HG03135 (cell line): Measurements from ENCODE around the gene FAM153A.
"Not testable (repeated sequence)": the region's sequence is repeated elsewhere in the genome, so short reads cannot be mapped to it uniquely, and the experiment has no call there.

Source experiments
- ATAC-seq: cut with Tn5 transposase; IDR thresholded peaks from one replicate; pipeline ENCODE4 v1.9.1; 2021; ENCODE audit warnings: mild to moderate bottlenecking, moderate library complexity; ENCODE audit not compliant: unreplicated experiment

The FAM153A gene

GRCh38 chr5:177747354-177747753 is 35.3 kb downstream of the FAM153A start:
- not testable (repeated sequence) for ATAC-seq

DNA sequence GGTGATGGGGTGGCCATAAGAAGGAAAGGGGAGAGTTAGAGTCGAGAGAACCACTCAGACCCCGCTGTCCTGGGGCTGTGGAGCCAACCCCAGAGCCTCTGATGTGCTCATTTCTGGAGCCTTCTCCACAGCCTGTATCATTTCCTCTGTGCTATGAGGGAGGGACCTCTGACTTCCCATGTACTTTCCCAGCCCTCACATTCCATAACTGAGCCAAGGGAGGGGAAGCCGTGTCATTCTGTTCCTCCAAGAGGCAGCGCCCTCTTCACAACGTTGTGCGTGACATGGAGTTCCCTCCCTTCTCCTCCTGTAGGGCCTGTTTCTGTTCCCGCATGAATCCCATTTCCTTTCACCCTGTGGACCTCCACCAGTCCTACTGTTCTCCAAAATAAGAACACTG is 57.8 kb downstream of the FAM153A start:
- not testable (repeated sequence) for ATAC-seq

DNA sequence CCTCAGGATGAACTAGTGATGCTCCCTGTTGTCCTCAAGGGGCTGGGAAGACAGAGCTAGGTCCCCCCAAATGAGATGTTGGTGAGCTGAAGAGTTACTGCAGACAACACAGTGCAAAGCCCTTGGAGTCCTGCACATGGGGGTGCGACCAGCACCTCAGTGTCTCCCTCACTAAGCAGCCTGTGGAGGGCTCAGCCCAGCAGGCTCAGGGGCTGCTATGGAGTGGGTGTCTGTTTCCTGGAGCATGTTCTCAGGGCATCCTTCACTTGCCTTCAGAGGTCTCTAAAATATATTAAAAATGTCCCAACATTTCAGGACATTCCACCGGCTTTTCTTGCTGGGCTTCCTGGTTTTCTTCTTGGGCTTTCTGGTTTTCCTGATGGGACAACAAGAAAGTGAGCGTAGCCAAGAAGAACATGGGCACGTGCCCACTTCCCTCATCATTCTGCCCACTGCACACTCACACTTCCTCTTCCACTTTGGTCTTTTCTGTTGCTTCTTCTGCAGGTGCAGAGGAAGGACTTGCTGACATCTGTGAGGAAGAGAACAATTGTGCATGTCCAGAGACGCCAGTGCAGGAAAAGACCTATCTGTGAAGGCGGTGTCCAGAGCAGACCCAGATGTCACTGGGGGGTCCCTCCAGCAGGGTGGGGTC is 58.7 kb downstream of the FAM153A start:
- not testable (repeated sequence) for ATAC-seq

GRCh38 chr5:177722829-177723228 is 59.9 kb downstream of the FAM153A start:
- not testable (repeated sequence) for ATAC-seq

DNA sequence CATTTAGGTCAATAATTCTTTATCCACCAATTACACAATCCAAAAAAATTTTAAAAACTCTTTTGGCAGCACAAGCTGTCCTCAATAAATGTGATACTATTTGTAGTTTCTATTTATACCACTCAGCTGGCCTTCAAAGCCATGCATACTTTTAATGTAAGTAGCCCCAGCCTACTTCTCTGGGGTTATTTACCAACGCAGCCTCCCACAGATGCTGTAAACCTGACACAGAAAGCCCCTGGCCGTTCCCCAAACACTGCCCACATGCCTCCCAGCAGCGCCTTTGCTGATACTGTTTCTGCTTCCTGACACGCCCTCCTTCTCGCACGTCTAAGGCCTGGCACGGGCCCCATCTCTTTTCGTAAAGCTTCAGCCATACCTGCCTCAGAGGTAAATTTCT is 62.7 kb downstream of the FAM153A start:
- ATAC-seq: not testable (repeated sequence)

DNA sequence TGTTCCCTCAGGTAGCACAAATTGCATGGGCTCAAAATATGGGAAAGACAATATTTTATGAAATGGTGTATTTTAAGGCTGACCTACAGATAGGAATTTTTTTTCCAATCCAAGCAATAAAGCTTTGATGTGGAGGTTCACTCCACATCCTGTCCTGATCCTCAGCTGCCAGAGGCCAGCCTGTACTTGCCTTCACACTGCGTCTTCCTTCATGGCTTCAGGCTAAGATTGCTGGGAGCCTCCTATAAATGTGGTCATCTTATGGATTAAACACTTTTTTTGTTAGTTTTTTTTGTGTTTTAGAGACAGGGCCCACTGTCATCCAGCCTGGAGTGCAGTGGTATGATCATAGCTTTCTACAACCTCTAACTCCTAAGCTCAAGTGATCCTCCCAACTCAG is 67.3 kb downstream of the FAM153A start:
- not testable (repeated sequence) for ATAC-seq

DNA sequence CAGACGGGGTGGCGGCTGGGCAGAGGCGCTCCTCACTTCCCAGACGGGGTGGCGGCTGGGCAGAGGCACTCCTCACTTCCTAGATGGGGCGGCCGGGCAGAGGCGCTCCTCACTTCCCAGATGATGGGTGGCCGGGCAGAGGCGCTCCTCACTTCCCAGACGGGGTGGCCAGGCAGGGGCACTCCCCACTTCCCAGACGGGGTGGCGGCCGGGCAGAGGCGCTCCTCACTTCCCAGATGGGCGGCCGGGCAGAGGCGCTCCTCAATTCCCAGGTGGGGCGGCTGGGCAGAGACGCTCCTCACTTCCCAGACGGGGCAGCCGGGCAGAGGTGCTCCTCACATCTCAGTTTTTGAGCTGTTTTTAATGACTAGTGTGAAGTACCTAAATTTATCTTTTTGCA is 86.6 kb downstream of the FAM153A start:
- not testable (repeated sequence) for ATAC-seq

DNA sequence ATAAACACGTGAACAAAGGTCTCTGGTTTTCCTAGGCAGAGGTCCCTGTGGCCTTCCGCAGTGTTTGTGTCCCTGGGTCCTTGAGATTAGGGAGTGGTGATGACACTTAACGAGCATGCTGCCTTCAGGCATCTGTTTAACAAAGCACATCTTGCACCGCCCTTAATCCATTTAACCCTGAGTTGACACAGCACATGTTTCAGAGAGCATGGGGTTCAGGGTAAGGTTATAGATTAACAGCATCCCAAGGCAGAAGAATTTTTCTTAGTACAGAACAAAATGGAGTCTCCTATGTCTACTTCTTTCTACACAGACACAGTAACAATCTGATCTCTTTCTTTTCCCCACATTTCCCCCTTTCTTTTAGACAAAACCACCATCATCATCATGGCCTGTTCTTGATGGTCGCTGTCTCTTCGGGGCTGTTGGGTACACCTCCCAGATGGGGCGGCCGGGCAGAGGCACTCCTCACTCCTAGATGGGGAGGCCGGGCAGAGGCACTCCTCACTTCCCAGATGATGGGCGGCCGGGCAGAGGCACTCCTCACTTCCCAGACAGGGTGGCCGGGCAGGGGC is 87.3 kb downstream of the FAM153A start:
- not testable (repeated sequence) for ATAC-seq

GRCh38 chr5:177694518-177694835 is 88.2 kb downstream of the FAM153A start:
- not testable (repeated sequence) for ATAC-seq

DNA sequence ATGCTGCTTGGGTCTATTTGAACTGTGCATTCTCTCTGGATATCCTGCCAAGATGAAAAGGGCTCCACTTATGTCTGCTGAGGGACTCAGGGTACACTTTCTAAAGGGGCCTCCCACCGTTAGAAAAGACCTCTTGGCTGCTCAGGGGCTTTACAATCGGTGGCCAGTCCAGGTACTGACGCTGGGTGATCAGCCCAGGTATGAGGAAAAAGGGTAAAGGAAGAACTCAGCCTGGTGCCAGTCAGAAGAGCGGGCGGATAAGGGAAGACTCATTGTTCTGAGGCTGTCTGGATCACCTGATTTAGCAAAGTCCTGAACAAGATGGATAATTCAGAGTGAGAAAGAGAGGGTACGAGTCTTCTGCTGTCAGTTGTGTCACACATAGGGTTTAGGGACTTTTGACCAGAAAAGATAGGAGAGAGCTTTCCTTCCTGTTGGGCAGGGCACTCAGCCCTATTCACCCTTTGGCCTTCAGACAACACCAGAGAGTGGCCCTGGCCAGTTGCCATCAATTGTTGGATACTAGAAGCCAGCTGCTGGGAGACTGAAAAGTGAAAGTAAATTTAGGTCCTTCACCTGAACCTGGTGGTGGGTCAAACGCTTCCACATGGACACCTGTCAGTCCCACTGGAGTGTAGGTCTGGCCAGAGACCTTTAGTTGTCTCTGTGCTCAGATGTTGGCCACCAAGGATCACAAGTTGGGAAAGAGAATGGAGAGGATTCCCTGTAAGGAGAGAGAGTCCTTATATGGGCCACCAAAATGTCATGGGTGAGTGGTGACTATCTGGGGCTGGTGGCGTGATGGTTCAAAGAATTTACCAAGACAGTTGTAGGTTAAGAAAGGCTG is 88.8 kb downstream of the FAM153A start:
- ATAC-seq: not testable (repeated sequence)

DNA sequence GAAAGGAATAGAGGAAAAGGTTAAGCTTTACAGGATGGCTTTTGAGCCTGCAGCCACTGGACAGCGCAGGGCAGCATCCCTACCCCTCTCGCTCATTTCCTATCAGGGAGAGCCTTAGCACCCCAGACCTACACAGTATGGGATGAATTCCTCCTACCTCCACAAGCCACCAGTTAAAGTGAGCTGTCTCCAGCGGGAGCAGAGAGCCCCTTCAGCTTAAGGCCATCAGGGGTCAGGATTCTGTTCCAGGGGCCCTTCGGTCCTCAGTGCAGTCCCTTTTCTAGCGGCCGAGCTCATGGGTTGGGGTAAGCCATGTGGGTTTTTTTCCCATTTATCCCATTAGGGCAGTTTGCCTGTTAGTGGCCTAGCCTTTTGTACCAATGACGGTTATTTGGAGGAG is 89.7 kb downstream of the FAM153A start:
- ATAC-seq: not testable (repeated sequence)

- ATAC-seq: not testable (repeated sequence)
Measured at GRCh38 chr5:177692507-177692906, 90.2 kb downstream of the FAM153A start.

GRCh38 chr5:177689011-177689610 is 93.6 kb downstream of the FAM153A start:
- not testable (repeated sequence) for ATAC-seq

DNA sequence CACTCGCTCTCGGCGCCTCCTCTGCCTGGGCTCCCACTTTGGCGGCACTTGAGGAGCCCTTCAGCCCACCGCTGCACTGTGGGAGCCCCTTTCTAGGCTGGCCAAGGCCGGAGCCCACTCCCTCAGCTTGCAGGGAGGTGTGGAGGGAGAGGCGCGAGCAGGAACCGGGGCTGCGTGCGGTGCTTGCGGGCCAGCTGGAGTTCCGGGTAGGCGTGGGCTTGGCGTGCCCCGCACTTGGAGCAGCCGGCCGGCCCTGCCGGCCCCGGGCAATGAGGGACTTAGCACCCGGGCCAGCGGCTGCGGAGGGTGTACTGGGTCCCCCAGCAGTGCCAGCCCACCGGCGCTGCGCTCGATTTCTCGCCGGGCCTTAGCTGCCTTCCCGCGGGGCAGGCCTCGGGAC is 94.6 kb downstream of the FAM153A start:
- not testable (repeated sequence) for ATAC-seq

DNA sequence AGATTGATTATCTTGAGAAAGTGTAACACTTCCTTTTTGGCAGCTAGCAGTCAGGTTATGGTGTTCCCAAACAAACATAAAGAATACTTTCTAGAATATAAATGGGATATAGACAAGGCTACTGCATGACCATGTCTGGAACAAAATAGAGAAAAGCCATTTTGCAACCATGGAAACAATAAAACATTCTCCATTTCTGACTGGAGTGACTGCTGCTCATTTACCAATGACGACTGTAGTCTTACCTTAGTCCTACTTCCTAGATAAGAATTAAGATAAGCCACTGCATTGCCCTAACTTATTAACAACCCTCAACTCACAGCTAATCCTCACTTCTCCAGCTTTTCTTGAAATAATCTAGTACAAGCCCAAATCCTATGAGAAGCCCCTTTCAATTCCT is 100.8 kb downstream of the FAM153A start:
- ATAC-seq: not testable (repeated sequence)
